PC-9 (cell line): Measurements from ENCODE around the gene S100A11. TPM values are rescaled to one million over a fixed set of nuclear protein-coding genes. Genes with fewer than 3 reads are reported as not detected.

Experiments used
- BruUV-seq: library from RNA; stranded (reverse); fragments of 400-500 nt; replicated peaks from 2 replicates; lab custom pipeline; 2021; lab: Mats Ljungman, UMichigan
- CTCF ChIA-PET: fragments of 300-600 bp; sonication (Branson Sonifier 250); formaldehyde crosslinking; loops from one replicate; lab custom pipeline; 2022; ENCODE audit warnings: antibody characterized with exemption; lab: Charles Lee
- POLR2A ChIA-PET: fragments of 300-600 bp; sonication (Branson Sonifier 250); formaldehyde crosslinking; loops from one replicate; lab custom pipeline; 2022; ENCODE audit warnings: antibody characterized with exemption; ENCODE audit not compliant: unreplicated experiment; lab: Charles Lee
- DNase-seq, 2 experiments: peaks; one replicate each; pipeline versions ENCODE4 v3.0.0 to v3.0.0-alpha.2; 2015 to 2022; ENCODE audit warnings: mixed read lengths in 1 of 2
- H2AFZ ChIP-seq: fragments of 200-600 bp; sonication (generic); 2 replicates; pipeline ENCODE4 v1.8.1; 2017; ENCODE audit warnings: antibody characterized with exemption
- H3F3A ChIP-seq: fragments of 200-600 bp; sonication (generic); 2 replicates; pipeline ENCODE4 v1.8.1; 2017; ENCODE audit warnings: antibody characterized with exemption, mild to moderate bottlenecking, low read depth; ENCODE audit not compliant: insufficient read depth
- H3K27ac ChIP-seq: fragments of 200-600 bp; sonication (generic); 2 replicates; pipeline ENCODE4 v1.6.1; 2016; ENCODE audit warnings: mixed run types
- H3K27me3 ChIP-seq: fragments of 200-600 bp; sonication (generic); 2 replicates; pipeline ENCODE4 v1.6.1; 2016; ENCODE audit warnings: low read depth, mixed run types; ENCODE audit not compliant: insufficient read depth
- H3K36me3 ChIP-seq: fragments of 200-600 bp; sonication (generic); 2 replicates; pipeline ENCODE4 v1.6.1; 2016; ENCODE audit warnings: low read depth, mixed run types
- H3K4me1 ChIP-seq: fragments of 200-600 bp; sonication (generic); replicated peaks from 2 replicates; pipeline ENCODE4 v1.6.1; 2016; ENCODE audit warnings: mixed run types; ENCODE audit not compliant: insufficient read depth
- H3K4me2 ChIP-seq: fragments of 200-600 bp; sonication (generic); 2 replicates; pipeline ENCODE4 v1.6.1; 2017; ENCODE audit warnings: mixed run types
- H3K4me3 ChIP-seq: fragments of 200-600 bp; sonication (generic); 2 replicates; pipeline ENCODE4 v1.6.1; 2016; ENCODE audit warnings: mixed run types
- H3K79me2 ChIP-seq: fragments of 200-600 bp; sonication (generic); 2 replicates; pipeline ENCODE4 v1.6.1; 2017; ENCODE audit warnings: low read depth, mixed run types
- H3K9me2 ChIP-seq: fragments of 200-600 bp; sonication (generic); 2 replicates; pipeline ENCODE4 v1.8.1; 2017; ENCODE audit warnings: mild to moderate bottlenecking; ENCODE audit not compliant: insufficient read depth
- H3K9me3 ChIP-seq: fragments of 200-600 bp; sonication (generic); 2 replicates; pipeline ENCODE4 v1.8.1; 2016; ENCODE audit warnings: low read depth; ENCODE audit not compliant: insufficient read depth
- H4K20me1 ChIP-seq: fragments of 200-600 bp; sonication (generic); 2 replicates; pipeline ENCODE4 v1.8.1; 2017; ENCODE audit not compliant: insufficient read depth
- EZH2 ChIP-seq: fragments of 200-600 bp; sonication (generic); IDR thresholded peaks from 2 replicates; pipeline ENCODE4 v1.8.0; 2017; ENCODE audit warnings: antibody characterized with exemption, low read depth
- intact Hi-C: fragments of 100-400 bp; cut with micrococcal nuclease; formaldehyde crosslinking; loops from one replicate; pipeline ENCODE4 v1.10.0; 2022; ENCODE audit not compliant: unreplicated experiment
- total RNA-seq: library from RNA; stranded (reverse); gene quantifications from 2 replicates; pipeline ENCODE4 v1.2.3, GENCODE V29; 2021
- TF ChIP-seq, protein P1 (sequence below): fragments of 200-600 bp; sonication (generic); conservative IDR thresholded peaks from 2 replicates; pipeline ENCODE4 v1.6.1; 2017; ENCODE audit warnings: mixed run types, antibody characterized with exemption, mild to moderate bottlenecking, moderate library complexity

The S100A11 gene
- total RNA-seq, 1 experiment from 2014 or later, result 868 TPM

DNA sequence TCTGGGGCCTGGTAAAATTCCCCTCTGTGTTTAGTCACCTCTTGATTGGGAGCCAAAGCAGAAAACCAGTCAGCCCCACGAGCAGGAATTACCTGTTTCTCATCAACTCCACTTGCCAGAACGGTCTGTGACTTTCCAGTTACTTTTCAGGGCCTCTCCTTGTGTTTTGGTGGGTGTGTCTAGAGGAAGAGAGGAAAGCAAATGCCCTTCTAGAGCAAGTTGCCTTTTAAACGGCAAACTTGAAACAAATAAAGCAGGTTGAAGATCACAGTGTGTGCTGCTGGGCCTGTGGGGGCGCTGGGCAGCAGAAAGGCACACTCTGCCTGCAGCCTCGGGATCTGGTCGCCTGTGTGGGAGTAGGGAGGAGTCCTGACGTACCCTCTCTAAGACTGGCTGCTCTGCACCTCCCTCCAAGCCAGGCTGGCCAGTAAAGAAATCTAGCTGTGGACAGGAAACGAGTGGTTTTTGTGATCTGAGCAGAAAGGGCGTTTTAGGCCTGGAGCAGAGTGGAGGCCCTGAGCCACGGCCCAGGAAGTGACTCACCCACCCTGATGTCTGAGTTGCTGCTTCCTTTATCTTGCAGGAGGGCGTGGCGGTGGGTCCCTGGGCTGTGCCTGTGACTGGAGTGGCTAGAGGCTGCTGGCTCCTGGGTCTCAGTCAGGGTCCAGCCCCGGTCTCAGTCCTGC is 11.1 kb upstream of the S100A11 start:
- Histone ChIP-seq H3K27me3 (no peaks in the 10 kb centered on the region), H3K9me2 (no peaks in the 10 kb centered on the region), H3K4me1 (peaks cover 72% of the 10 kb centered on the region), H3K4me3 (peak overlapping the region; percentile 52; the same call in 1 of the 2 replicates), H3F3A (peaks cover 53% of the 10 kb centered on the region), H3K4me2 (peak overlapping the region; percentile 92), H3K79me2 (peaks cover 16% of the 10 kb centered on the region; the same call in 1 of the 2 replicates), H3K9me3 (no peaks in the 10 kb centered on the region; the same call in 1 of the 2 replicates), H3K36me3 (no peaks in the 10 kb centered on the region), H3K27ac (peak overlapping the region; percentile 99), H4K20me1 (no peaks in the 10 kb centered on the region), H2AFZ (no peak overlapping the region)
- TF ChIP-seq EZH2, result no peak
- TF ChIP-seq, protein P1, sequence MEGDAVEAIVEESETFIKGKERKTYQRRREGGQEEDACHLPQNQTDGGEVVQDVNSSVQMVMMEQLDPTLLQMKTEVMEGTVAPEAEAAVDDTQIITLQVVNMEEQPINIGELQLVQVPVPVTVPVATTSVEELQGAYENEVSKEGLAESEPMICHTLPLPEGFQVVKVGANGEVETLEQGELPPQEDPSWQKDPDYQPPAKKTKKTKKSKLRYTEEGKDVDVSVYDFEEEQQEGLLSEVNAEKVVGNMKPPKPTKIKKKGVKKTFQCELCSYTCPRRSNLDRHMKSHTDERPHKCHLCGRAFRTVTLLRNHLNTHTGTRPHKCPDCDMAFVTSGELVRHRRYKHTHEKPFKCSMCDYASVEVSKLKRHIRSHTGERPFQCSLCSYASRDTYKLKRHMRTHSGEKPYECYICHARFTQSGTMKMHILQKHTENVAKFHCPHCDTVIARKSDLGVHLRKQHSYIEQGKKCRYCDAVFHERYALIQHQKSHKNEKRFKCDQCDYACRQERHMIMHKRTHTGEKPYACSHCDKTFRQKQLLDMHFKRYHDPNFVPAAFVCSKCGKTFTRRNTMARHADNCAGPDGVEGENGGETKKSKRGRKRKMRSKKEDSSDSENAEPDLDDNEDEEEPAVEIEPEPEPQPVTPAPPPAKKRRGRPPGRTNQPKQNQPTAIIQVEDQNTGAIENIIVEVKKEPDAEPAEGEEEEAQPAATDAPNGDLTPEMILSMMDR, result peak; percentile 51; the same call in 1 of the 2 replicates
- ChIA-PET POLR2A (interaction anchor here (0.6 to 2.8 kb wide), 5 partner anchors 12 to 120 kb away, joined by 3 to 63 read pairs (median 8); partner anchors contain the start of gene S100A11), CTCF (interaction anchor here (2.1 kb wide), 1 partner anchor 11 kb away, joined by 10 read pairs; no protein-coding TSS in a partner anchor)
- peak; percentile 94 to 96 for DNase-seq
- BruUV-seq, result no TSS peak
- intact Hi-C loops, result loop anchor here (1.0 to 5.0 kb wide), 8 partner anchors 13 to 211 kb away; partner anchors contain the start of genes C2CD4D and THEM4

DNA sequence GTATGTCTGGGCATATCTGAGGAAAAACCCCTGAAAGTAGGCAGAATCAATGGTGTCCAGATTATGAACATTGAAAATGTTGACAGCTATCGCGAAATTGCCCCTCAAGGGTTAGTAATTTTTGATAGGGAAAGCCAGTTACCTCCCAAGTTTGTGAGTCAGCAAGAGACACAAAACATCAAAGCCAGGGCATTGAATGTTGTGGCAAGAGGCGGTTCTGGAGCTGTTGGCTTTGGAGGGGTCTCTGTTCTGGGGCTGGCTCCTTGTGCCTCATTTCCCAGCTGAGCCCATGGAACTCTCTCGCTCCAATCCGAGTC is 10.6 kb upstream of the S100A11 start:
- no peaks in the 10 kb centered on the region for H3K9me2 ChIP-seq
- BruUV-seq, result TSS peak; percentile 90
- H3K4me1 ChIP-seq, result peaks cover 72% of the 10 kb centered on the region
- no peaks in the 10 kb centered on the region for H3K36me3 ChIP-seq
- H4K20me1 ChIP-seq, result no peaks in the 10 kb centered on the region
- no peaks in the 10 kb centered on the region for H3K27me3 ChIP-seq
- peaks cover 16% of the 10 kb centered on the region; the same call in 1 of the 2 replicates for H3K79me2 ChIP-seq
- H3K9me3 ChIP-seq, result no peaks in the 10 kb centered on the region; the same call in 1 of the 2 replicates
- peaks cover 53% of the 10 kb centered on the region for H3F3A ChIP-seq
- CTCF ChIA-PET, result interaction anchor here (0.7 to 2.1 kb wide), 3 partner anchors 10 to 134 kb away, joined by 4 to 10 read pairs (median 5); no protein-coding TSS in a partner anchor
- no peak for DNase-seq
- H3K4me2 ChIP-seq, result peak overlapping the region; percentile 92
- H2AFZ ChIP-seq, result 0 out of 2 replicates have a peak overlapping the region, but pooled peaks have one; percentile 52
- intact Hi-C loops, result loop anchor here (5.0 kb wide), 2 partner anchors 140 to 210 kb away; partner anchors contain the start of genes C2CD4D and THEM4
- TF ChIP-seq, protein P1, result no peak
- TF ChIP-seq EZH2, result no peak
- H3K27ac ChIP-seq, result peak overlapping the region; percentile 99
- peak overlapping the region; percentile 52 for H3K4me3 ChIP-seq
- POLR2A ChIA-PET, result interaction anchor here (1.4 to 2.8 kb wide), 2 partner anchors 12 to 49 kb away, joined by 15 to 63 read pairs; partner anchors contain the start of gene S100A11

DNA sequence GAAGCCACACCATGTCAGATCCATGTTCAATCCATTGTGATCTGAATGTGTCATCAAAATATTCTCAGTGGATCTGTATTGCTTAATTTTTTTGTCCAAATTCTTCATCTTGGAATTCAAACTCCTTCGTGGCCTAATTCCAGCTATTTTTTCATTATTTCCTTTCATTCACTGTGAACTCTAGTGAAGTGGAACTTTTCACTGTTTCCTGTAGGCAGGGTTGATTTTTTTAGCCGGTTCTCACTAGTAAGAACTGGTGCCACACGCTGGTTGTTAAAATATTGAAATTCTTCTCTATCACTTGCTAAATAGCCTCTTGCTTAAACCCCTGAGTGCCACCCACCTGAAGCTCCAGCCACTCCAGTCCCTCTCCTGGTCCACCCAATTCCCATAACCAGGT is 7.6 kb upstream of the S100A11 start:
- Histone ChIP-seq H3K36me3 (no peaks in the 10 kb centered on the region), H2AFZ (no peak overlapping the region), H3K9me2 (no peaks in the 10 kb centered on the region), H3K27ac (no peak overlapping the region), H3K4me1 (peaks cover 62% of the 10 kb centered on the region), H3K4me3 (no peak overlapping the region), H3F3A (peaks cover 45% of the 10 kb centered on the region), H3K4me2 (no peak overlapping the region), H4K20me1 (no peaks in the 10 kb centered on the region), H3K9me3 (no peaks in the 10 kb centered on the region; the same call in 1 of the 2 replicates), H3K79me2 (peaks cover 16% of the 10 kb centered on the region; the same call in 1 of the 2 replicates), H3K27me3 (no peaks in the 10 kb centered on the region)
- ChIA-PET POLR2A (no interaction called here), CTCF (no interaction called here)
- intact Hi-C loops, result no loop called here
- TF ChIP-seq, protein P1, result no peak
- no peak for TF ChIP-seq EZH2
- no TSS peak for BruUV-seq
- no peak for DNase-seq
